Middle frontal gyrus (tissue), 1 donor: ENCODE results near the gene SKA2.
"Not testable (repeated sequence)": the region's sequence is repeated elsewhere in the genome, so short reads cannot be mapped to it uniquely, and the experiment has no call there.

Experiments used
- DNase-seq: peaks from one replicate; pipeline ENCODE4 v3.0.0-alpha.2; 2015; ENCODE audit warnings: low spot score; ENCODE audit errors: extremely low spot score

The SKA2 gene, protein sequence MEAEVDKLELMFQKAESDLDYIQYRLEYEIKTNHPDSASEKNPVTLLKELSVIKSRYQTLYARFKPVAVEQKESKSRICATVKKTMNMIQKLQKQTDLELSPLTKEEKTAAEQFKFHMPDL

DNA sequence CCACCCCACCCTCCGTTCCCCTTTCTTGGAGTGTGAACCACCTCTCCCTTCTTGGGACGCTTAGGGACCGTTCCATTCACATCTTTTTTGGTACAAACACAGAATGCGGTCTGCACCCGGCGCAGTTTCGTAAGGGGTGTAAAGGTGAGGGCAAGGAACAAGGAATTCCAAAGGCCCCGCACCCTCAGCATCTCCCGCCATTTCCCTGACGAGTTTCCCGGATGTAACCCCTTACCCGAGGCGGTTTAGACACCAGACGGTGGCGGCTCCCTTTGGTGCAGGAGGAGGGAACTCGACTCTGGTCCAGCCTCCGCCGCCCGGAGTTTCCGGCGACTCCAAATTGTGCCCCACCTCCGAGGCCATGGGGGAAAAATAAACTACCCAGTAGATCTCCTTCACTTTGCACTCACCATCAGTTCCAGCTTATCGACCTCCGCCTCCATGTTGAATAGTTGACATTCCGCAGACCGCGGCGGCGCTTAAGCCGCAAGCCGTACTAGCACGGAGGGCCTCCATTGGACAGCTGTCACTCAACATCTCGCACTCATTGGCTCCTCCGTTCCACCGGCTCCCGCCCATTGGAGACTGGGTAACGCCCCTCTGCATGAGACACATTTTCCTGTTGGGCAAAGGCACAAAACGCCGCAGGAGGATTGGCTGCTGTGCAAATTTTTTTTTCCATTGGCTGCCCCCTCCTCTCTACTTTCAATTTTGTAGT, at the start of gene SKA2:
TSS of gene SKA2 (minus strand) at position 466 of the 718 bp plus-strand sequence. CDS start at position 443, 23 bp downstream.
- no peak for DNase-seq

DNA sequence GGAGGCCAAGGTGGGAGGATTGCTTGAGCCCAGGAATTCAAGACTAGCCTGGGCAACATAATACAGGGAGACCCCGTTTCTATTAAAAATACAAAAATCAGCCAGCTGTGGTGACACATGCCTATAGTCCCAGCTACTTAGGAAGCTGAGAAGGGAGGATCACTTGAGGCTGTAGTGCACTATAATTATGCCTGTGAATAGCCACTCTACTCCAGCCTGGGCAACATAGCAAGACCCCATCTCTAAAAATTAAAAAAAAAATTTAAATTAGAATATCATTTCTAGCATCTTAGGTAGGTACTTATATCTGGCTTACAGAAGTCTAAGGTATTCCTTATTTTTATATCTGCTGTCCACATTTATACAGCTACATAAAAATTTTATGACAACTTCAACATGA, 47.3 kb upstream of the SKA2 start:
- no peak for DNase-seq

DNA sequence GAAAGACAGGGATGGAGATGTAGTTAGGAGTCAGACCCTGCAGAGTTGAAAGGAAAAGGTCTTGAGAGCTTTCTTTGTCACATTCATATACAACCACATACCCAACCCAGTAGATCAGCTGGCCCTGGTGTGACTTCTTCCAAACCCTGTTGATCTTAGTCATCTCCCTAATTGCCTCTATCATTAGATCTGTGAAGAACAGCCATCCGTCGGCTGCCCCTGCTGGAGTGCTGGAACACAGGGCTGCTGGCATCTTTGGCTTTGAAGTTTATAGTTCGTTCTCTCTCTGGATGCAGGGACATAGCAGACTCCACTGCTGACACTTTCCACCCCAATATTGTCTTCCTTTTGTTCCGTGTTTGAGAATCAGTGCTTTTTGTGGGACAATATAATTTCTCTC, 44.4 kb upstream of the SKA2 start:
- DNase-seq = no peak

DNA sequence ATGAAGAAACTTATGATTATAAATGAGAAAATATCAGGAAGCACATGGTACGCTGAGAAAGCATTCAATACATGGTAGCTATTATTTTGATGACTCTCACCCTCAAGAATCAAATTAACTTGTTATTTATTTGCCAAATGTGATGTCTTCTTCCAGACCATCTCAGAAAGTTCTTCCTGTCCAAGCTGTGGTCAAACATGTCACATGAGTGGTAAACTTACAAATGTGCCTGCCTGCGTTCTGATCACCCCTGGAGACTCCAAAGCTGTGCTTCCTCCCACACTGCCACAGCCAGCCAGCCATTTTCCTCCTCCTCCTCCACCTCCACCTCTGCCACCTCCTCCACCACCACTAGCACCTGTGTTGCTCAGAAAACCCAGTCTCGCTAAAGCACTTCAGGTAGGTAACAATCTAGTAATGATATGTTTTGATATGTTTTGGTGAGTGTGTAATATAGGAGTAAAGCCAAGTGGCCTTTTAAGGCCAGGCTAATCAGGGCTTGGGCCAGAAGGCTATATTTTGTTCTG, 38.4 kb upstream of the SKA2 start:
- no peak for DNase-seq

DNA sequence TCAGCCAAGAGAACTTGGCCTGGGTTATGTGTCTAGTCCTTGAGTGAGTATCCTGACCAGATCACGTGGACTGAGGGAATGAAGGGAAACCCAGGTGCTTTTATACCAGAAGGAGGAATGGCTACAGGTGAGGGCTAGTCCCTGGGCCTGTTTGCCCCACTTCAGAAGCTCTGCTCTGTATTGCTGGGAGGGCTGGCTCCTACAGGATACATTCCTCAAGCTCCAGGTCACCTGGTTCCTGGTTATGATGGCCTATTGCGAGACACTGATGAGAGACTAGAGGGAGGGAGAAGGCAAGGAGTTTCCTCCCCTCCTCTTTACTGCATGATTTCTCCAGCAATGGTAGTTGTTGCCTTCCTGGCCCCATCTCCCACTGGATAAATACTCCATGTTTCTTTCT, 35.8 kb upstream of the SKA2 start:
- DNase-seq = no peak

DNA sequence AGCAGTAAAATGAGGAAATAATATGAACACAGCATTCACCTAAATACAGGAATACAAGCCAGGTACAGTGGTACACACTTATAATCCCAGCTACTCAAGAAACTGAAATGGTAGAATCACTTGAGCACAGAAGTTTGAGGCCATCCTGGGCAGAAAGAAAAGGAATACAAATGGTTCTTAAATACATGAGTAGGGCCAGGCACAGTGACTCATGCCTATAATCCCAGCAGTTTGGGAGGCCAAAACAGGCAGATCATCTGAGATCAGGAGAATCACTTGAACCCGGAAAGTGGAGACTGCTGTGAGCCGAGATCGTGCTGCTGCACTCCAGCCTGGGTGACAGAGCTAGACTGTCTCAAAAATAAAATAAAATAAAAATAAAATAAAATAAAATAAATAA, 31.9 kb upstream of the SKA2 start:
- no peak for DNase-seq

DNA sequence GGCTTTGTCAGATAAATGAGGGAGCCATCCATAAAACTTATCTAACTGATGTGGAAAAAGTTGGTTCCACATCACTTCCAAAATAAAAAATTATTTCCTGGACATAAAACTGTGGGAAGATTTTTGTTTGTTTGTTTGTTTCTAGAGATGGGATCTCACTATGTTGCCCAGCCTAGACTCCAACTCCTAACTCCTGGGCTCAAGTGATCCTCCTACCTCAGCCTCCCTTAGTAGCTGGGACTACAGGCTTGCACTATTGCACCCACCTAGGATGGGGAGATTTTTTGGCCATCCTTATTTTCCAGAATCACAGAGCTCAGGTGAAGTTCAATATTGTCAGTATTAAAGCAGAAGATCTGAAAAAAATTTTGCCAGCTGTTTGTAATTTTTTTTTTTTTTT, 31.0 kb upstream of the SKA2 start:
- DNase-seq = no peak

DNA sequence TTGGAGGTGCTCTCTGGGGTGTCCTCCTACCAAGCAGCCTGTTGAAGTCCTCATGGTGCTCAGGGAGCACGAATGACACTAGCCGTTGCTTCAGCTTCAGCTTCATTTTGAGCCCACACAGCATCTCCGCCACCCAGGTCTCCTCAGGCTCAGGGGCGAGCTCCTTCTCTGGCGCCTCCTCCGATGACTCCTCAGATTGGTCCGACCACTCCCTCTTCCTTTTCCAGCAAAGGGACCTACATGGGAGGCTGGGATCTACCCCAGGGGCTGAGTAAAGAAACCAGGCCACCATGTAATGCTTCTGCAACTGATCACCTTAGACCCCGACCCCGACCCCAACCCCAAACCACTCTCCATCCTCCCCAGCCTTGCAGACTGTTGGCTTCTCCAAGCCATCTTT, 26.5 kb upstream of the SKA2 start:
- no peak for DNase-seq

DNA sequence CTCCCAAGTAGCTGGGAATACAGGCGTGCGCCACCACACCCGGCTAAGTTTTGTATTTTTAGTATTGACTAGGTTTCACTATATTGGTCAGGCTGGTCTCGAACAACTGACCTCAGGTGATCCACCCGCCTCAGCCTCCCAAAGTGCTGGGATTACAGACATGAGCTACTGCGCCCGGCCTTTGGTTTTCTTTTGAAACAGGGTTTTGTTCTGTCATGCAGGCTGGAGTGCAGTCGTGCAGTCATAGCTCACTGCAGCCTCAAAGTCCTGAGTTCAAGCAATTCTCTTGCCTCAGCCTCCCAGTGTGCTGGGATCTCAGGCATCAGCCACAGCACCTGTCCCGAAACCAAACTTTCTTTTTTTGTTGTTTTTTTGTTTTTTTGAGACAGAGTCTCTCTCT, 25.6 kb upstream of the SKA2 start:
- DNase-seq = no peak

DNA sequence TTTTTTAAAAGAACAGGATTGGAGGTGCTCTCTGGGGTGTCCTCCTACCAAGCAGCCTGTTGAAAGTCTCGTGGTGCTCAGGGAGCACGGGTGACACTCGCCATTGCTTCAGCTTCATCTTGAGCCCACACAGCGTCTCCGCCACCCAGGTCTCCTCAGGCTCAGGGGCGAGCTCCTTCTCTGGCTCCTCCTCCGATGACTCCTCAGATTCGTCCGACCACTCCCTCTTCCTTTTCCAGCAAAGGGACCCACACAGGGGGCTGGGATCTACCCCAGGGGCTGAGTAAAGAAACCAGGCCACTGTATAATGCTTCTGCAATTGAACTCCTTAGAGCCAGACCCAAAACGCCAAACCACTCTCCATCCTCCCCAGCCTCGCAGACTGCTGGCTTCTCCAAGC, 24.6 kb upstream of the SKA2 start:
- DNase-seq = not testable (repeated sequence)

DNA sequence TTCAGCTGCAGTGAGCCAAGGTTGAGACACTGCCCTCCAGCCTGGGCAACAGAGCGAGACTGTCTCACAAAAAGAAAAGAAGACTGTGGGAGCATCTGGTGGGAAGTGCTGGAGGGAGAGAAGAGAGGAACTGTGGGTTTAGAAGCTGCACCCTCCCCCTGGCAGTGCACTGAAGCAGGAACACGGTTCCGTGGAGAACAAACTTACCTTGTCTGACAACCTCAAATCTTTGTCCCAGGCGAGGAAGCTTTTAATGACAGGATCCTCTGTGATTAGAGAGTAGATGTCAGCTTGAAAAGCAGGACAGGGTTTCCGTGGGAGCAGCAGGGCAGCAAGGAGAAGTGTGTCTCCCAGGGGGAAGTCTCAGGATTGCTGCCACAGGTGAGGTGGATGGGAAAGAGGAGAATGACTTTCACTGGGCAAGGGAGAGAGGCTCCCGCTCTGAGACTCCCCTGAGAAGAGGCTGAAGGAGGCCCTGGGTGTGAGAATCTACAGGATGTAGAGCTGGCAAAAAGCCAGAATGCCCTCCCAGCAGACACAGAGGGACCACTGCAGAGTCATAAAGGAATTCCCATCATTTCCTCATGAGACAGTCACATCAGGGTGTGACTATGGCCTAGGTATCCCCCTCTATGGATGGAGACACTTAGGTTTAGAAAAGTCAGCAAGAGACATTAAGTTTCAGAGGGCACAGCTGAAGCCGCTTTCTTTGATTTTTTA, 23.4 kb upstream of the SKA2 start:
- DNase-seq = no peak

DNA sequence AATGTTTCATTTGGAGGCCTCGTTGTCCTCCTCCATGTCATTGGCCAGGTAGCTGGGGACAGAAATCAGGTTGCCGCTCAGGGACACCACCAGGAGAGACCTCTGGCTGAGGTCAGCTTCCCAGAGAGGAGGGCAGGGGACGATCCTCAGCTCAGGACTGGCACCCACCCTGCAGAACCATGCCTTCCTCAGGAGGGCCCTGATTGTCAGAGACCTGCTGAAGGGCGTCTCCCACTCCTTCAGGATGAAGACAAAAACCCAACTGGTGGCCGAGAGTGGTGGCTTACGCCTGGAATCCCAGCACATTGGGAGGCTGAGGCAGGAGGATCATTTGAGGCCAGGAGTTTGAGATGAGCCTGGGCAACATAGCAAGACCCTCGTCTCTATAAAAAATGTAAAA, 20.1 kb upstream of the SKA2 start:
- no peak for DNase-seq

DNA sequence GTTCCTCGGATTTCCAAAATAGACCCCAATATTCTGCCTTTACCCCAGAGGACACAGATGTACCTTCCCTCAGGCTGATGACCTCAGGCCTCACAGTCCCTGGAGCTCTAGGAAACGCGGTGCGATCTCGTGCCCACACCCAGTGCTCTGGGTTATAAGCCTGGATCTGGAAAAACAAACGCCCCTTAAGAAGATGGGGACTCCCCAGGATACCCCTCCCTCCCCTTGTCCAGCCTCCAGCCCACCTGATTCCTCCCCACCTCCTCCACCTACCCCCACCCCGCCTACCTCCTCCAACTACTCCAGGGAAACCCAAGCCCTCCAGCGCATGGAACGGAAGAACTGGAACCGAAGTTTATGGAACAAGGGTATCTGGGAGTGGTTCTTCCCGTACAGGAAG, 19.7 kb upstream of the SKA2 start:
- DNase-seq = no peak

DNA sequence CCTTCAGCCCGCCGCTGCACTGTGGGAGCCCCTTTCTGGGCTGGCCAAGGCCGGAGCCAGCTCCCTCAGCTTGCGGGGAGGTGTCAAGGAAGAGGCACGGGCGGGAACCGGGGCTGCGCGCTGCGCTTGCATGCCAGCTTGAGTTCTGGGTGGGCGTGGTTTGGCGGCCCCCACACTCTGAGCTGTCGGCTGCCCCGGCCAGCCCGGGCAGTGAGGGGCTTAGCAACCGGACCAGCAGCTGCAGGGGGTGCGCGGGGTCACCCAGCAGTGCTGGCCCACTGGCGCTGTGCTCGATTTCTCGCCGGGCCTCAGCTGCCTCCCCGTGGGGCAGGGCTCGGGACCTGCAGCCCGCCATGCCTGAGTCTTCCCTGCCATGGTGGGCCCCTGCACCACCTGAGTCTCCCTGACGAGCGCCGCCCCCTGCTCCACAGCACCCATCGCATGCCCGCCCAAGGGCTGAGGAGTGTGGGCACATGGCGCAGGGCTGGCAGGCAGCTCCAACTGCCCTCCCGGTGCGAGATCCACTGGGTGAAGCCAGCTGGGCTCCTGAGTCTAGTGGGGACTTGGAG, 17.5 kb upstream of the SKA2 start:
- DNase-seq = no peak

DNA sequence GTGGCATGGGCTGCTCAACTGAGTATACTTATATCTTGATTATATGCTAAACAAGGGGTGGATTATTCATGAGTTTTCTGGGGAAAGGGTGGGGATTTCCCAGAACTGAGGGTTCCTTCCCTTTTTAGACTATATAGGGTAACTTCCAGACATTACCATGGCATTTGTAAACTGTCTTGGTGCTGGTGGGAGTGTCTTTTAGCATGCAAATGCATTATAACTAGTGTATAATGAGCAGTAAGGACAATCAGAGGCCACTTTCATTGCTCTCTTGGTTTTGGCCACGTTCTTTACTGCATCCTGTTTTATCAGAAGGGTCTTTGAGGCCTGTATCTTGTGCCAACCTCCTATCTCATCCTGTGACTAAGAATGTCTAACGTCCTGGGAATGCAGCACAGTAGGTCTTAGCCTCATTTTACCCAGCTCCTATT, 12.6 kb upstream of the SKA2 start:
- no peak for DNase-seq

DNA sequence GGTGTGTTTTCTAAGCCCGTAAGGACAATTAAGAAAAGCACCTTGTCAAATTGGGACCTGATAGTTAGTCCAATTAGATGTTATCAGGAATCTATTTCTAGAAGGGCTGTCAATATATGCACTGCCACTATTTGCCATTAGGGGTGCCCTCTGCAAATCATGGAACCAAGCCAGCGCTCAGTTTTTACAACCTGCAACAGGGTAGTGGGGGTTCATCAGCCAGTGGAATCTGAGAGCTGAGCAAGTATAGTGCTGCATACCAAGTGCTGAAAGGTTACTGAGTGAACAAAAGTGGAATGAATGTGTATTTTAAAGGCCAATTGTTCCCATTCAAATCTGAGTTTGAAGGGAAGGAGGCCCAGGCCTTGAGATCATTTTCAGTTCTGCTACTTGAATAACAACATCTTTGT, 11.0 kb upstream of the SKA2 start:
- peak; percentile 24 for DNase-seq

DNA sequence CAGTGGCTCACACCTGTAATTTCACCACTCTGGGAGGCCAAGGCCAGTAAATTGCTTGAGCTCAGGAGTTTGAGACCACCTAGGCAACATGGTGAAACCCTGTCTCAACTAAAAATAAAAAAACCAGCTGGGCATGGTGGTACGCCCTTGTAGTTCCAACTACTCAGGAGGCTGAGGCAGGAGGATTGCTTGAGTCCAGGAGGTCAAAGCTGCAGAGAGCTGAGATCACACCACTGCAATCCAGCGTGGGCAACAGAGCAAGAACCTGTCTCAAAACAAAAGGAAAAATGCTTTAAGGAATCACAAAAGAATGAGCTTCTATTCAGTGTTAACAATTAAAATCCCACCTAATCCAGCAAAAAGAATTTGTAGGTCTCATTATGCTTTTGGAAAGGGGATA, 6.5 kb upstream of the SKA2 start:
- DNase-seq = no peak

DNA sequence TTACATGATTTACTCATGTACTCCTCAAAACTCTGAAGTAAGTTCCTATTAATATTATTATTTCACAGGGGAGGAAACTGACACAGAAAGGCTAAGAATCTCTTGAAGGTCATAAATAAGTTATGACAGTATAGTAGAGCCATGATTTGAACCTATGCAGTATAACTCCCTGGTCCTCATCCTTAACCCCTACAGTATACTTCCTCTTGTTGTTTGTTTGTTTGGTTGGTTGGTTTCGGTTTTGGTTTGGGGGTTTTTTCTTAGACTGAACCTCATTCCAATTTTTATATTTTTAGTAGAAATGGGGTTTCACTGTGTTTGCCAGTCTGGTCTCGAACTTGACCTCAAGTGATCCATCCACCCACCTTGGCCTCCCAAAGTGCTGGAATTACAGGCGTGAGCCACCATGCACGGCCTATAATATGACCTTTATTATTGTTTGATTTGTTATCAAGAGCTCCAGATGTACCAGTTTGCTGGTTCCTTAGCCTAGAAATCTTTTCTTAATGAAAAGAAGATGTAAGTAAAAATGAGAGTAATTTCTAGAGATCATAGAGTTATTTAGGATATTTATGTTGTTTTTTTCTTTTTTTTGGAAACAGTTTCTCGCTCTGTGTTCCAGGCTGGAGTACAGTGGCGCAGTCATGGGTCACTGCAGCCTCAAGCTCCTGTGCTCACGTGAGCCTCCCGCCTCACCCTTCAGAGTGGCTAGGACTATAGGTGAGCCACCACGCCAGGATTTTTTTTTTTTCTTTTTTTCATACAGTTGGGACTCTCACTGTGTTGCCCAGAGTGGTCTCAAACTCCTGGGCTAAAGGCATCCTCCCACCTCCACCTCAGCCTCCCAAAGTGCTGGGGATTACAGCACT, 5.4 kb upstream of the SKA2 start:
- DNase-seq = no peak

DNA sequence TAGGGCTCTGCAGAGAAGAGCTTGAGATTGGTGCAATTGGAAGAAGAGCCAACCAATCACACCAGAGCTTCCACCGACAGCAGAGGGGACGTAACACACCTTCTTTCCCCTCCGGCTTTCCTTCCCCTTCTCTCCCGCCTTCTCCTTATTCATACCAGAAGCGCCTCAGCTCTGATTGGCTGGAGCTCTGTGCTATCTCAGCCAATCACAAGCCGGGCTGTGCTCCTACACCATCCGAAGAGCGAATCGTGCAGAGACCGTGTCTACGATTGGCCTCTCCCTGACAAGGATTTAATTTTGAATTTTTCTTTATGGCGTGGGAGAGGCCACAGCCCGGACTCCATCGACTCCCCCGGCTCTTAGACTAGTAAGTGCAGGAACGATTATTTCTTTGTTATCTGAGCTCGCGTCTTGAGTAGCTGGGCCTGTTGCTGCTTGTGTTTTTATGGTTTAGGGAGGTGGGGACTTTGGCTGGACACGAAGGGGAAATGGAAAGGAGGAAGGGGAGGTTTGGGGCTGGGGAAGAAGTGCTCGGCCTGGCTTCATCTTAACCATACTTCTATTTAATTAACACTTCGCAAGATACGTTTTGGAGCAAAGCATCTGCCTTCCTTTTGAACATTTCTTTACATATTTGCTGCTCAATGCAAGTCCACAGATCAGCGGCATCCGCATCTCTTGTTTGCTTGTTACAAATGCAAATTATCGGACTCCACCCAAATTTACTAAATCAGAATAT, 622 bp upstream of the SKA2 start, which contains the start of gene PRR11:
TSS of gene PRR11 (plus strand) at position 308 of the 739 bp plus-strand sequence. CDS start 14,007 bp downstream, outside the sequence.
- DNase-seq = peak; percentile 98

DNA sequence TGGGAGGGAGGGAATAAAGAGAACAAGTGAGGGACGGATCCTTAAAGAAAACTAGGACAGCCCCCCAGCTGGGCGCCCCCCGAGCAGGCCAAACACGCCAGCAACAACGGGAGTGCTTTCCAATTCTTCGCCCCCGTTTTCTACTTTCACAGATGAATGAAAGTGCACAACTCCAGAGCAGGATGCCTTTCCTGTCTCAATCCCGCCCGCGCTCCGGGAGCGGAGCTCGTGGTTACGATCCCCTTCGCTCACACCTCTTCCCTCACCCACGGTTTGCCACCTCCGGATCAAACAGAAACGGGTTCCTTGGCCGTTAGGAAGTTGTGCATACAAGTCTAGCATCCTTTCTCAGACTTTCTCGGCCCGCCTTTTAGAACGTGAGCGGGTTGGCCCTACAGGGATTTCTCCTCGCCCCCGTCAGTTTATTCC, 680 bp downstream of the SKA2 start:
- DNase-seq = no peak
